IMR-90 (cell line): Measurements from ENCODE around the gene GPX4.

ENCODE experiments used
- FOS ChIP-seq: fragments of 150-350 bp; IDR thresholded peaks from 2 replicates; pipeline ENCODE4 v1.6.1; 2016; ENCODE audit warnings: low read depth, low read length
- POLR2A ChIP-seq: IDR thresholded peaks from 2 replicates; pipeline ENCODE4 v1.6.1; 2012; ENCODE audit warnings: mild to moderate bottlenecking, low read depth, low read length
- RCOR1 ChIP-seq: IDR thresholded peaks from 2 replicates; pipeline ENCODE4 v1.6.1; 2012; ENCODE audit warnings: mild to moderate bottlenecking, low read length, improper control_type of control experiment; ENCODE audit not compliant: insufficient replicate concordance
- RFX5 ChIP-seq: IDR thresholded peaks from 2 replicates; pipeline ENCODE4 v1.8.0; 2012; ENCODE audit warnings: low read depth, mild to moderate bottlenecking, low read length, moderate library complexity
- TF ChIP-seq, protein P1 (sequence below): conservative IDR thresholded peaks from 2 replicates; pipeline ENCODE4 v1.5.1; 2012; ENCODE audit warnings: mild to moderate bottlenecking, low read depth, low read length, improper control_type of control experiment

DNA sequence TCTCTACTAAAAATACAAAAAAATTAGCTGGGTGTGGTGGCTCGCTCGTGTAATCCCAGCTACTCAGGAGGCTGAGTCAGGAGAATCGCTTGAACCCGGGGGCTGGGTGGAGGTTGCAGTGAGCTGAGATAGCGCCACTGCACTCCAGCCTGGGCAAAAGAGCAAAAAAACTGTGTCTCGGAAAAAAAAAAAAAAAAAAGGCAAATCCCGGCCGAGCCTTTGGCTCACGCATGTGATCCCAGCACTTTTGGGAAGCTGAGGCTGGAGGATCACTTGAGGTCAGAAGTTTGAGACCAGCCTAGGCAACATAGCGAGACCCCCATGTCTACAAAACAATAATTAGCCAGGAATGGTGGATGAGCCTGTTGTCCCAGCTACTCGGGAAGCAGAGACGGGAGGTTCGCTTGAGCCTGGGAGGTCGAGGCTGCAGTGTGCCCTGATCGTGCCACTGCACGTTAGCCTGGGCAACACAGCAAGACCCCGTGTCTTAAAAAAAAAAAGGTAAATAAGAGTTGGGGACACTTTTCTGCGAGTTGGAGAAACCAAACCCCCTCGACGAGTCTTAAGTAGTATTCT is 574 bp upstream of the GPX4 start:
- TF ChIP-seq, protein P1, sequence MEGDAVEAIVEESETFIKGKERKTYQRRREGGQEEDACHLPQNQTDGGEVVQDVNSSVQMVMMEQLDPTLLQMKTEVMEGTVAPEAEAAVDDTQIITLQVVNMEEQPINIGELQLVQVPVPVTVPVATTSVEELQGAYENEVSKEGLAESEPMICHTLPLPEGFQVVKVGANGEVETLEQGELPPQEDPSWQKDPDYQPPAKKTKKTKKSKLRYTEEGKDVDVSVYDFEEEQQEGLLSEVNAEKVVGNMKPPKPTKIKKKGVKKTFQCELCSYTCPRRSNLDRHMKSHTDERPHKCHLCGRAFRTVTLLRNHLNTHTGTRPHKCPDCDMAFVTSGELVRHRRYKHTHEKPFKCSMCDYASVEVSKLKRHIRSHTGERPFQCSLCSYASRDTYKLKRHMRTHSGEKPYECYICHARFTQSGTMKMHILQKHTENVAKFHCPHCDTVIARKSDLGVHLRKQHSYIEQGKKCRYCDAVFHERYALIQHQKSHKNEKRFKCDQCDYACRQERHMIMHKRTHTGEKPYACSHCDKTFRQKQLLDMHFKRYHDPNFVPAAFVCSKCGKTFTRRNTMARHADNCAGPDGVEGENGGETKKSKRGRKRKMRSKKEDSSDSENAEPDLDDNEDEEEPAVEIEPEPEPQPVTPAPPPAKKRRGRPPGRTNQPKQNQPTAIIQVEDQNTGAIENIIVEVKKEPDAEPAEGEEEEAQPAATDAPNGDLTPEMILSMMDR = no peak
- TF ChIP-seq RCOR1 (no peak), RFX5 (no peak), FOS (no peak), POLR2A (peak; percentile 65; the same call in 1 of the 2 replicates)
